Stomach (tissue), 9 donors: ENCODE measurements around the gene PTGDR. TPM values are rescaled to one million over a fixed set of nuclear protein-coding genes. Genes with fewer than 3 reads are reported as not detected.

Experiments used
- DNase-seq, 2 donors: peaks; one replicate each; pipeline versions ENCODE4 v3.0.0 to v3.0.0-alpha.2; 2013 to 2019
- H3K27ac ChIP-seq, 5 donors: fragments of 200-600 bp in 4 of 5; sonication (generic) in 4 of 5; one replicate each; pipeline ENCODE4 v1.5.1; 2013 to 2019; ENCODE audit warnings: mild to moderate bottlenecking in 1 of 5, moderate library complexity in 1 of 5
- H3K27me3 ChIP-seq, 3 donors: fragments of 200-600 bp; sonication (generic); one replicate each; pipeline ENCODE4 v1.5.1; 2017 to 2019; ENCODE audit warnings: mixed run types in 1 of 3
- H3K36me3 ChIP-seq, 4 donors: fragments of 200-600 bp; sonication (generic); 1 replicate in 3 of 4; 2 replicates in 1 of 4; pipeline ENCODE4 v1.5.1; 2016 to 2019
- H3K4me1 ChIP-seq, 4 donors: fragments of 200-600 bp; sonication (generic); one replicate each; pipeline ENCODE4 v1.5.1; 2016 to 2019
- H3K4me3 ChIP-seq, 4 donors: fragments of 200-600 bp; sonication (generic) in 3 of 4; one replicate each; pipeline ENCODE4 v1.5.1; 2016 to 2019; ENCODE audit warnings: mild to moderate bottlenecking in 1 of 4
- H3K9me3 ChIP-seq, 4 donors: fragments of 200-600 bp; sonication (generic); one replicate each; pipeline ENCODE4 v1.5.1; 2016 to 2019
- CTCF ChIP-seq, 7 experiments: fragments of 450-650 bp in 4 of 7; fragments of 200-600 bp in 3 of 7; sonication (generic) in 3 of 7; IDR thresholded peaks; one replicate each; pipeline ENCODE4 v1.5.1; 2016 to 2019; ENCODE audit warnings: antibody characterized with exemption in 7 of 7, control low read depth in 2 of 7, mild to moderate bottlenecking in 1 of 7
- EP300 ChIP-seq: sonication (generic); formaldehyde crosslinking; IDR thresholded peaks from one replicate; pipeline ENCODE4 v1.6.1; 2017; ENCODE audit warnings: antibody characterized with exemption
- POLR2A ChIP-seq, 4 donors: fragments of 450-650 bp; IDR thresholded peaks; one replicate each; pipeline ENCODE4 v1.6.1; 2016; ENCODE audit warnings: antibody characterized with exemption in 4 of 4, control low read depth in 2 of 4, mild to moderate bottlenecking in 1 of 4, moderate library complexity in 1 of 4
- POLR2AphosphoS5 ChIP-seq, 3 donors: sonication (generic); formaldehyde crosslinking; IDR thresholded peaks; one replicate each; pipeline ENCODE4 v1.6.1; 2016; ENCODE audit warnings: antibody characterized with exemption in 3 of 3
- WGBS, 5 donors: extraction: QIAGEN DNeasy Blood & Tissue Kit in 3 of 5; methylation state at CpG; one replicate each; pipeline versions ENCODE4 v1.1.5 to v1.1.7; 2013 to 2018; 5-methylcytosine and 5-hydroxymethylcytosine counted together
- intact Hi-C: fragments of 100-400 bp; cut with DNase I; formaldehyde crosslinking; loops from one replicate; pipeline ENCODE4 v1.15.1; 2023; ENCODE audit warnings: low total_unique reads
- polyA plus RNA-seq, 3 donors: library from polyadenylated mRNA; stranded (reverse); fragments of 200-250 nt; gene quantifications; one replicate each; pipeline ENCODE4 v1.2.3, GENCODE V29; 2013
- total RNA-seq, 5 donors: library from RNA; depleted of rRNA; stranded (reverse); fragments of >200 nt; gene quantifications; one replicate each; pipeline versions ENCODE4 v1.1.0 to v1.2.3, GENCODE V29; 2014 to 2016
- donor health status: healthy with polysubstance abuse.
- donor health status: Bipolar disorder and iron deficiency.
- donor health status: healthy.

PTGDR gene
- total and polyA plus RNA-seq, 8 donors = 0.37 to 33.0 TPM; not detected in 6

- Histone ChIP-seq H3K4me1 (no peaks in the 10 kb centered on the region), H3K27me3 (no peaks in the 10 kb centered on the region), H3K27ac (no peak overlapping the region), H3K9me3 (no peaks in the 10 kb centered on the region), H3K36me3 (no peaks in the 10 kb centered on the region), H3K4me3 (no peak overlapping the region)
- intact Hi-C loops = no loop called here
- peak in 1 of 2 donors; percentile 17 for DNase-seq
- 63 to 77% (median 71%) methylated on average over 7 of the region's 7 CpGs for WGBS, 5 donors
- TF ChIP-seq POLR2AphosphoS5 (IDR thresholded peaks at IDR 0.05) = no peak
- TF ChIP-seq CTCF (IDR thresholded peaks at IDR 0.05) = no peak
- TF ChIP-seq EP300 = no peak
- no peak for TF ChIP-seq POLR2A (IDR thresholded peaks at IDR 0.05)
Observed at GRCh38 chr14:52235866-52236510, 31.5 kb upstream of the PTGDR start.

- WGBS, 5 donors = 50 to 76% (median 69%) methylated on average over 1 of the region's 1 CpG
- no peak for DNase-seq
- intact Hi-C loops = no loop called here
- H3K27me3 ChIP-seq = no peaks in the 10 kb centered on the region
- TF ChIP-seq EP300 (no peak), POLR2AphosphoS5 (IDR thresholded peaks at IDR 0.05) (no peak), POLR2A (IDR thresholded peaks at IDR 0.05) (no peak), CTCF (IDR thresholded peaks at IDR 0.05) (no peak)
- H3K36me3 ChIP-seq = no peaks in the 10 kb centered on the region
- H3K27ac ChIP-seq = no peak overlapping the region
- H3K4me3 ChIP-seq = no peak overlapping the region
- no peaks in the 10 kb centered on the region for H3K4me1 ChIP-seq
- no peaks in the 10 kb centered on the region for H3K9me3 ChIP-seq
Observed at GRCh38 chr14:52238682-52239081, 28.8 kb upstream of the PTGDR start.

GRCh38 chr14:52240623-52241022 lies 26.9 kb upstream of the PTGDR start:
- H3K27ac ChIP-seq = no peak overlapping the region
- no peak for DNase-seq
- no peak overlapping the region for H3K4me3 ChIP-seq
- no peaks in the 10 kb centered on the region for H3K4me1 ChIP-seq
- WGBS, 5 donors = 52 to 72% (median 59%) methylated on average over 5 of the region's 5 CpGs
- TF ChIP-seq POLR2AphosphoS5 (IDR thresholded peaks at IDR 0.05) (no peak), EP300 (no peak), CTCF (IDR thresholded peaks at IDR 0.05) (no peak), POLR2A (IDR thresholded peaks at IDR 0.05) (no peak)
- intact Hi-C loops = no loop called here
- H3K9me3 ChIP-seq = no peaks in the 10 kb centered on the region
- H3K27me3 ChIP-seq = no peaks in the 10 kb centered on the region
- H3K36me3 ChIP-seq = no peaks in the 10 kb centered on the region

GRCh38 chr14:52241087-52241793 lies 26.3 kb upstream of the PTGDR start:
- Histone ChIP-seq H3K4me3 (no peak overlapping the region), H3K27me3 (no peaks in the 10 kb centered on the region), H3K9me3 (no peaks in the 10 kb centered on the region), H3K4me1 (no peaks in the 10 kb centered on the region), H3K27ac (no peak overlapping the region), H3K36me3 (no peaks in the 10 kb centered on the region)
- no peak for DNase-seq
- intact Hi-C loops = no loop called here
- TF ChIP-seq CTCF (IDR thresholded peaks at IDR 0.05) (no peak), POLR2A (IDR thresholded peaks at IDR 0.05) (no peak), POLR2AphosphoS5 (IDR thresholded peaks at IDR 0.05) (no peak), EP300 (no peak)
- WGBS, 5 donors = 44 to 58% (median 57%) methylated on average over 5 of the region's 5 CpGs
